ENCODE data around the gene CNPY2. TPM values are rescaled to one million over a fixed set of nuclear protein-coding genes. Genes with fewer than 3 reads are reported as not detected.
A peak's percentile ranks its signal among the peaks of the same experiment; 100 is the strongest.

Gene CNPY2
- total RNA-seq, 1 donor from 2014 or later = 171 TPM

GRCh38 chr12:56304276-56304675 lies 11.5 kb downstream of the CNPY2 start:
- H3K36me3 Mint-ChIP-seq = peaks cover 13% of the 10 kb centered on the region
- no peaks in the 10 kb centered on the region for H3K27me3 Mint-ChIP-seq (ENCODE audit: low read depth)
- no peak for TF ChIP-seq CTCF (IDR thresholded peaks at IDR 0.05; ENCODE audit: unreplicated experiment)
- no peaks in the 10 kb centered on the region for H3K9me3 Mint-ChIP-seq
- DNase-seq (ENCODE audit: low spot score in 2 of 2, unreplicated experiment in 2 of 2) = no peak
- no peak overlapping the region for H3K4me3 Mint-ChIP-seq
- peaks cover 13% of the 10 kb centered on the region for H3K4me1 Mint-ChIP-seq
- no peak overlapping the region for H3K27ac Mint-ChIP-seq

GRCh38 chr12:56300644-56301464 lies 14.9 kb downstream of the CNPY2 start:
- Mint-ChIP-seq H3K27me3 (ENCODE audit: low read depth) (no peaks in the 10 kb centered on the region), H3K36me3 (peaks cover 9% of the 10 kb centered on the region), H3K4me3 (peak overlapping the region; percentile 93), H3K9me3 (no peaks in the 10 kb centered on the region), H3K27ac (peak overlapping the region; percentile 92), H3K4me1 (peaks cover 25% of the 10 kb centered on the region)
- no peak for DNase-seq (ENCODE audit: low spot score in 2 of 2, unreplicated experiment in 2 of 2)
- TF ChIP-seq CTCF (IDR thresholded peaks at IDR 0.05; ENCODE audit: unreplicated experiment) = no peak

- no peak for TF ChIP-seq CTCF (IDR thresholded peaks at IDR 0.05; ENCODE audit: unreplicated experiment)
- H3K4me1 Mint-ChIP-seq = peaks cover 25% of the 10 kb centered on the region
- peaks cover 6% of the 10 kb centered on the region for H3K36me3 Mint-ChIP-seq
- DNase-seq (ENCODE audit: low spot score in 2 of 2, unreplicated experiment in 2 of 2) = peak; percentile 97
- H3K27ac Mint-ChIP-seq = peak within 1 kb of the TSS; percentile 92
- H3K4me3 Mint-ChIP-seq = peak within 1 kb of the TSS; percentile 93
- H3K27me3 Mint-ChIP-seq (ENCODE audit: low read depth) = no peaks in the 10 kb centered on the region
- no peaks in the 10 kb centered on the region for H3K9me3 Mint-ChIP-seq
These were observed 15.7 kb downstream of the CNPY2 start, which contains the start of gene CS for GRCh38 chr12:56299853-56300643. CS (minus strand) TSS chr12:56300330; CDS start chr12:56300201, 129 bp downstream.

GRCh38 chr12:56299308-56299852 lies 16.4 kb downstream of the CNPY2 start:
- Mint-ChIP-seq H3K4me3 (peak overlapping the region; percentile 93), H3K36me3 (peaks cover 4% of the 10 kb centered on the region), H3K27ac (peak overlapping the region; percentile 92), H3K4me1 (peaks cover 25% of the 10 kb centered on the region), H3K27me3 (ENCODE audit: low read depth) (no peaks in the 10 kb centered on the region), H3K9me3 (no peaks in the 10 kb centered on the region)
- DNase-seq (ENCODE audit: low spot score in 2 of 2, unreplicated experiment in 2 of 2) = no peak
- TF ChIP-seq CTCF (IDR thresholded peaks at IDR 0.05; ENCODE audit: unreplicated experiment) = no peak

DNA sequence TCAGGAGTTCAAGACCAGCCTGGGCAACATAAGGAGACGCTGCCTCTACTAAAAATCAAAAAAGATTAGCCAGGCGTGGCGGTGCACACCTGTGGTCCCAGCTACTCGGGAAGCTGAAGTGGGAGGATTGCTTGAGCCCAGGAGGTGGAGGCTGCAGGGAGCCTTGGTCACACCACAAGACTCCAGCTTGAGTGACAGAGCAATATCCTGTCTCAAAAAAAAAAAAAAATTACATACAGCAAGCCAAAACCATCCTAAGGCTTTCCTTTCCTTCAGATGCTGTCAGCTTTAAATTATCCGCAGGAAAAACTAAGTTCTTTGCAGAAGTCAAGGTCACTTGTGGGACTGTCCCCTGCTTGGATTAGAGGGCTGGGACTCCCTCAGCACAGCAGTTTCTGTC lies 17.0 kb downstream of the CNPY2 start:
- Mint-ChIP-seq H3K4me1 (peaks cover 25% of the 10 kb centered on the region), H3K9me3 (no peaks in the 10 kb centered on the region), H3K36me3 (peaks cover 1% of the 10 kb centered on the region), H3K4me3 (peak overlapping the region; percentile 93), H3K27ac (peak overlapping the region; percentile 92), H3K27me3 (ENCODE audit: low read depth) (no peaks in the 10 kb centered on the region)
- DNase-seq (ENCODE audit: low spot score in 2 of 2, unreplicated experiment in 2 of 2) = no peak
- no peak for TF ChIP-seq CTCF (IDR thresholded peaks at IDR 0.05; ENCODE audit: unreplicated experiment)
